ENCODE measurements around the gene MLST8. TPM values are rescaled to one million over a fixed set of nuclear protein-coding genes. Genes with fewer than 3 reads are reported as not detected.

Gene MLST8
- total and polyA plus RNA-seq, 8 donors, result 16.6 to 62.8 (median 20.7) TPM

DNA sequence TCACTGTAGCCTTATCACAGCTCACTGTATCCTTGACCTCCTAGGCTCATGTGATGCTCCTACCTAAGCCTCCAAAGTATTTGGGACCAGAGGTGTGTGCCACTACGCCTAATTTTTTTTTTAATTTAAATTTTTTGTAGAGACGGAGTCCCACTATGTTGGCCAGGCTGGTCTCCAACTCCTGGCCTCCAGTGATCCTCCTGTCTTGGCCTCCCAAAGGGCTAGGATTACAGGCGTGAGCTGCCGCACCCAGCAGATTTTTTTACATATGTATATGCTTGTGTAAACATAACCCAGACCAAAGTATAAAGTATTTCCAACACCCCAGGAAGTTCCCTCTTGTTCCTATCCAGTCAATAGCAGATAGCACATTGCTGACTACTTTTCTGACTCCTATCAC is 11.1 kb downstream of the MLST8 start:
- Histone ChIP-seq H3K4me1 (peaks cover 12 to 22% (median 18%) of the 10 kb centered on the region in 3 donors), H3K27me3 (no peaks in the 10 kb centered on the region), H3K4me3 (no peak overlapping the region), H3K27ac (no peak overlapping the region), H3K36me3 (no peaks in the 10 kb centered on the region), H3K9me3 (no peaks in the 10 kb centered on the region)
- intact Hi-C loops (cut with DNase I), result no loop called here
- no peak for DNase-seq
- FAIRE-seq, result no peak
- no peak for TF ChIP-seq CTCF (IDR thresholded peaks at IDR 0.05)
- WGBS, 2 donors, result 94 to 98% methylated on average over 4 of the region's 4 CpGs
- no peak for ATAC-seq

- WGBS, 2 donors, result 0 to 1% methylated on average over 54 to 82 of the region's 82 CpGs
- intact Hi-C loops (cut with DNase I), result no loop called here
- DNase-seq, result peak; percentile 99 to 100 (median 100)
- no peaks in the 10 kb centered on the region for H3K27me3 ChIP-seq
- H3K36me3 ChIP-seq, result no peaks in the 10 kb centered on the region
- H3K4me3 ChIP-seq, result peak within 1 kb of the TSS; percentile 88 to 98 (median 94)
- H3K27ac ChIP-seq, result peak within 1 kb of the TSS; percentile 57 to 78 (median 70)
- H3K4me1 ChIP-seq, result peaks cover 6 to 11% (median 10%) of the 10 kb centered on the region in 3 donors
- no peaks in the 10 kb centered on the region for H3K9me3 ChIP-seq
- FAIRE-seq, result peak; percentile 39
- peak; percentile 97 to 99 (median 98) for ATAC-seq
- no peak for TF ChIP-seq CTCF (IDR thresholded peaks at IDR 0.05)
These were observed 18.1 kb downstream of the MLST8 start, which contains the start of gene E4F1 for GRCh38 chr16:2223221-2223941. Gene E4F1 (plus strand): TSS chr16:2223591. CDS start chr16:2223614, 23 bp downstream.

- H3K4me3 ChIP-seq, result peak overlapping the region; percentile 88 to 98 (median 94)
- intact Hi-C loops (cut with DNase I), result no loop called here
- H3K27ac ChIP-seq, result peak overlapping the region; percentile 57 to 72 (median 68)
- 2 to 3% methylated on average over 20 to 22 of the region's 22 CpGs for WGBS, 2 donors
- peaks cover 6 to 11% (median 10%) of the 10 kb centered on the region in 3 donors for H3K4me1 ChIP-seq
- peaks cover 0 to 3% (median 0%) of the 10 kb centered on the region in 3 donors for H3K36me3 ChIP-seq
- no peak for TF ChIP-seq CTCF (IDR thresholded peaks at IDR 0.05)
- no peaks in the 10 kb centered on the region for H3K27me3 ChIP-seq
- DNase-seq (peak in 5 of 6 donors; percentile 54 to 87 (median 65)), FAIRE-seq (no peak), ATAC-seq (peak; percentile 45 to 71 (median 61))
- no peaks in the 10 kb centered on the region for H3K9me3 ChIP-seq
These were observed 18.8 kb downstream of the MLST8 start for GRCh38 chr16:2223942-2224486.

GRCh38 chr16:2226245-2226793 is 21.1 kb downstream of the MLST8 start:
- peaks cover 0 to 14% (median 6%) of the 10 kb centered on the region in 3 donors for H3K36me3 ChIP-seq
- H3K27me3 ChIP-seq, result no peaks in the 10 kb centered on the region
- no peak for DNase-seq
- 38 to 47% methylated on average over 9 of the region's 9 CpGs for WGBS, 2 donors
- no peaks in the 10 kb centered on the region for H3K9me3 ChIP-seq
- peaks cover 6 to 11% (median 10%) of the 10 kb centered on the region in 3 donors for H3K4me1 ChIP-seq
- ATAC-seq, result no peak
- no peak overlapping the region for H3K27ac ChIP-seq
- no peak overlapping the region for H3K4me3 ChIP-seq
- TF ChIP-seq CTCF (IDR thresholded peaks at IDR 0.05), result no peak
- FAIRE-seq, result no peak
- intact Hi-C loops (cut with DNase I), result no loop called here
